IMR-90 (cell line): Measurements from ENCODE around the gene MALSU1.

Experiments
- CEBPB ChIP-seq: IDR thresholded peaks from 2 replicates; pipeline ENCODE4 v1.6.1; 2012; ENCODE audit warnings: low read depth, low read length, improper control_type of control experiment
- CTCF ChIP-seq: conservative IDR thresholded peaks from 2 replicates; pipeline ENCODE4 v1.5.1; 2012; ENCODE audit warnings: mild to moderate bottlenecking, low read depth, low read length, improper control_type of control experiment
- MAFK ChIP-seq: IDR thresholded peaks from 2 replicates; pipeline ENCODE4 v1.6.1; 2012; ENCODE audit warnings: low read depth, low read length, improper control_type of control experiment
- POLR2A ChIP-seq: IDR thresholded peaks from 2 replicates; pipeline ENCODE4 v1.6.1; 2012; ENCODE audit warnings: mild to moderate bottlenecking, low read depth, low read length
- SMC3 ChIP-seq: fragments of 150-350 bp; IDR thresholded peaks from 2 replicates; pipeline ENCODE4 v1.6.1; 2016; ENCODE audit warnings: low read depth, mild to moderate bottlenecking, antibody characterized with exemption, low read length, moderate library complexity

GRCh38 chr7:23347033-23347681, 48.0 kb downstream of the MALSU1 start:
- TF ChIP-seq POLR2A (no peak), CEBPB (no peak), CTCF (no peak), SMC3 (no peak), MAFK (no peak)
